HG03108 (cell line): ENCODE measurements around the gene WBP2.
"Not testable (repeated sequence)": the region's sequence is repeated elsewhere in the genome, so short reads cannot be mapped to it uniquely, and the experiment has no call there.

Experiments used
- ATAC-seq: cut with Tn5 transposase; IDR thresholded peaks from one replicate; pipeline ENCODE4 v1.9.1; 2021; ENCODE audit warnings: moderate library complexity; ENCODE audit not compliant: unreplicated experiment

Gene WBP2

DNA sequence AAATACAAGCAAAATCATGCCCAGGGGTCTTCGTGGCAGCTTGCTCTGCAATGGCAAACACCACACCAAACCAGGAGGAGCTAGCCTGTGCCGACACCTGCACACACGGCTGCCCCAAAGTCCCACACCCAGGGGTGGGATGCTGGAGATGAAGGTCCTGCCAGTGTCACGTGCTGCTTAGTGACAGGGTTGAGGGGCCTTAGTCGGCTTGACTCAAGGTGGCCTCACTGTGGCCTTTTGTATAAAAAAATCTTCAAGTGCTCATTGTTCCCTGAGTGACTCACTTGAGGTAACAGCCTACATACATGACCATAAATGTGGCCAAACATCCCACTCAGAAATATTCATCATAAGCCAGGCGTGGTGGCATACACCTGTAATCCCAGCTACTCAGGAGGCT, 34.3 kb upstream of the WBP2 start:
- ATAC-seq, result no peak

DNA sequence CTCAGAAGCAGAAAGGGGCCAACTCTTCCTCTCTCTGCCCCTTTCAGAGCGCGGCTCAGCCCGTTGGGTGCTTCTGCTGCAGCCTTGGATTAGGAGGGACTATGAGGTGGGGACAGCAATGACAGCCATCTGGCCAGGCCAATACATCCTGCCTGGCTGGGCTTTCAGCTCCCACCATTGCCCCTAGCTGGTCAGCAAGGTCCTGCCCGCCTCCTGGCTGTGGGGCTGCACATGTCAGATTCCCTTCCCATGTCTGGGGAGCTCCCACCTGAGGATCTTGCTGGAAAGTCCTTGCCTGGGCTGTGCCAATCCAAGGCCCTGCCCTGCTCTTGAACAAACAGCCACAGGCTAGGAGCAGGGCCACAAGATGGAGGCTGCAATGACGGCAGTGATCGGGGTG, 33.3 kb upstream of the WBP2 start:
- no peak for ATAC-seq

DNA sequence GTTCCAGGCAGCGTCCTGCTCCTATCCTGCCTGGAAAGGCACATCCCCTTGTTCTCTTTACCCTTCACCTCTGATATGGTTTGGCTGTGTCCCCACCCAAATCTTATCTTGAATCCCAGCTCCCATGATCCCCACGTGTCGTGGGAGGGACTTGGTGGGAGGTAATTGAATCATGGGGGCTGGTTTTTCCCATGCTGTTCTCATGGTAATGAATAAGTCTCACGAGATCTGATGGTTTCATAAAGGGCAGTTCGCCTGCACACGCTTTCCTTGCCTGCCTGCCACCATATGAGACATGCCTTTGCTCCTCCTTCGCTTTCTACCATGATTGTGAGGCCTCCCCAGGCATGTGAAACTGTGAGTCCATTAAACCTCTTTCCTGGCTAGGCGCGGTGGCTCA, 30.7 kb upstream of the WBP2 start:
- ATAC-seq, result not testable (repeated sequence)

DNA sequence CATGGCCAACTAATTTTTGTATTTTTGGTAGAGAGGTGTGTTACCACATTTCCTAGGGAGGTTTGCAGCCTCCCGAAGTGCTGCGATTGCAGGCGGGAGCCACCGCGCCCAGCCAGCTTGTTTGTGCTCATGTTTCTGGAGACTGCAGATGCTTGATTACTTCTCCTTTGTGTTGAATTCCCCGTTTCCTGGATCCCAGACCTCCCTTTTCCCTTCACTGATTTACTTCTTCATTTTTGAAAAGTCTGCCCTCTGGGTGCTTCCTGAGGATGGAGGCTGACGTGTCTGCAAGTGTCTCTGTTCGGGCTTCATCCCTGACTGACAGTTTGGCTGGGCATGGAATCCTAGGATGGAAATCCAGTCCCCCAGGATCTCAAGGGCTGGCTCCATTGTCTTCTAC, 30.3 kb upstream of the WBP2 start:
- ATAC-seq, result no peak

DNA sequence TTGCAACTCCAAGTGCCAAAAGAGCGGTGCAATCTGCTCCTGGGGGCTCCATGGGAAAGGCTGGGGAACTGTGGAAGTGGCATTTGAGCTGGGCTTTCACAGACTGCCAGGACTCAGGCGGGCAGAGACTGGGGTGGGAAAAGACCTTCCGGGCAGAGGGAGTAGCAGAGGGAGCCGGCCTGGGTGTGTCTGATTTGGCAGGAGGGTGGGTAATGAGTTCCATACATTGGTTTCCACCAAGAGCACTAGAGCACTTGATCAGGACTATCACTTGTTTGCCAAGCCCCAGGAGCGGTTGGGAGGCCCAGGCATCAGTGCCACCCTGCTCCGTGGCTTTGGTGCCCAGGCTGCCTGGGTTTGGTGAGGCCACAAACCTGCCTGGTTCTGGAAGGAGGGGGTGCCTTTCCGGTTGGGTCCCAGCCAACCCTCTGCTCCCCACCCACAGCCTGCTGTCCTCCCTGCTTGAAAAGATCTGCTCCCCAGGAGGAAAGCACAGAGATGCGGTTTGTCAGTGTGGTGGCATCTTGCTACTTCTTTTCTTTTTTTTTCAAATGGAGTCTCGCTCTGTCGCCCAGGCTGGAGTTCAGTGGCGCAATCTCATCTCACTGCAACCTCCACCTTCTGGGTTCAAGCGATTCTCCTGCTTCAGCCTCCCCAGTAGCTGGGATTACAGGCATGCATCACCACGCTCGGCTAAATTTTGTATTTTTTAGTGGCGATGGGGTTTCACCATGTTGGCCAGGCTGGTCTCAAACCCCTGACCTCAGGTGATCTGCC, 26.7 kb upstream of the WBP2 start:
- ATAC-seq, result no peak

DNA sequence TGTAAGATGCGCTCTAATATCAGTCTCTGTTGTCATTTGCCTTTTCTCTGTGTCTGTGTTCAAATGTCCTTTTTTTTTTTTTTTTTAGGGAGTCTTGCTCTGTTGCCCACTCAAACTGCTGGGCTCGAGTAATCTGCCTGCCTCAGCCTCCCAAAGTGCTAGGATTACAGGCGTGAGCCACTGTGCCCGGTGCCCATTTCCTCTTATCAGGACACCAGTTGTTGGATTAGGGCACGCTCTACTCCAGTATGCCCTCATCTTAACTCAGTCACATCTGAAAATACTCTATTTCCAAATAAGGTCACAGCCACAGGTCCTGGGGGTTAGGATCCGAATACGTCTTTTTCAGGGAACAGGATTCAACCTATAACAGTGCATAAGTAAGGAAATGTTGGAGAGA, 25.1 kb upstream of the WBP2 start:
- no peak for ATAC-seq

DNA sequence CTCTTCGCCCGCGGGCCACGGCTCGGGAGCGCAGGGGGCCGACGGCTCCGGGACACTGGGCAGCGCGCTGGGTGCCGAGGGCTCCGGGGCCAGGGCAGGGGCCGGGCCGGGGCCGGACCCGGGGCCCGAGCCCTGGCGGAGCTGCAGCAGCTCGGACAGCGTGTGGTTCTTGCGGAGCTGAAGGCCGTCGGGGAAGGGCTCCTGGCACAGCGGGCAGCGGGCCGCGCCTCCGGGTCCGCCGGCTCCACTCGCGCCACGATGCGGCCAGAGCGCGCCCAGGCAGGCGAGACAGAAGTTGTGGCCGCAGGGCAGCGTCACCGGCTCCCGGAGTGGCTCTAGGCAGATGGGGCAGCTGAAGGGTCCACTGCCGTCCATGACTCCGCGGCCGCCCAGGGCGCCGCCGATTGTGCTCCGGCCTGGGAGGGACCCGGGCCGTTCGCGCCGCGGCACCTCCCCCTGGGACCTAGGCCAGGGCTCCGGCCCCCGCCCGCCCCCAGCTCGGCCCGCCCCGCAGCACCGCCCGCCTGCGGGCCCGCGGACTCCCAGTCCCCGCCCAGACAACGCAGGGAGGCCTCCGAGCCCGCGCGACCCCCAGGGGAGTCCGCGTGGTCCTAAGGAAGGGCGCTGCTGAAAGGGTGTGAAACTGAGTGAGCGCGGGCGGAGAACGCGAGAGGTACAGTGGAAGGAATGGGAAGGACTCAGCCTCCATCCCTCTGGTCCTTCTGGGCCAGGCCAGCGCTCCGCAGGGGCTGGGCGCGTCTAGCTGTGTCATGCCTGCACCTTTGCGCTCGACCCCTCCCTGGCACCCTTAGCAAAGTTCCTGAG, 23.3 kb upstream of the WBP2 start, which contains the start of gene TRIM47:
TRIM47 (minus strand) TSS at position 408 of the 825 bp plus-strand sequence; CDS start at position 375, 33 bp downstream.
- ATAC-seq, result no peak

DNA sequence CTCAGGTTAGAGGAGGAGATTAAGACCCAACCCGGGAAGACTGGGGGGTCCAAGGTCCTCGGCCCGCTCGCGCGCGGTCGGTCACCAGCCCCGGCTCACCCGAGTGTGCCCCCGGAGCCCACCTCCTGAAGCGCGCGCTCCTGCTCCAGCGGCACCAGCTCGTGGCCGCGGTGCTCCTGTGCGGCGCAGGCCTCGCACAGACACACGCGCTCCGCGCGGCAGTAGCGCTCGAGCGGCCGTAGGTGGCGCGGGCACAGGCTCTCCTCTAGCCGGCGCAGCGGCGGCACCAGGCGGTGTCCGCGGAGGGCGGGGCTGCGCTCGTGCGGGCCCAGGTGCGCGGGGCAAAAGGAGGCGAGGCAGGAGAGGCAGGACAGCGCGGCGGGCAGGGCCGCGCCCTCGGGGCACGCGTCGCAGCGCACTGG, 22.6 kb upstream of the WBP2 start:
- ATAC-seq, result no peak

DNA sequence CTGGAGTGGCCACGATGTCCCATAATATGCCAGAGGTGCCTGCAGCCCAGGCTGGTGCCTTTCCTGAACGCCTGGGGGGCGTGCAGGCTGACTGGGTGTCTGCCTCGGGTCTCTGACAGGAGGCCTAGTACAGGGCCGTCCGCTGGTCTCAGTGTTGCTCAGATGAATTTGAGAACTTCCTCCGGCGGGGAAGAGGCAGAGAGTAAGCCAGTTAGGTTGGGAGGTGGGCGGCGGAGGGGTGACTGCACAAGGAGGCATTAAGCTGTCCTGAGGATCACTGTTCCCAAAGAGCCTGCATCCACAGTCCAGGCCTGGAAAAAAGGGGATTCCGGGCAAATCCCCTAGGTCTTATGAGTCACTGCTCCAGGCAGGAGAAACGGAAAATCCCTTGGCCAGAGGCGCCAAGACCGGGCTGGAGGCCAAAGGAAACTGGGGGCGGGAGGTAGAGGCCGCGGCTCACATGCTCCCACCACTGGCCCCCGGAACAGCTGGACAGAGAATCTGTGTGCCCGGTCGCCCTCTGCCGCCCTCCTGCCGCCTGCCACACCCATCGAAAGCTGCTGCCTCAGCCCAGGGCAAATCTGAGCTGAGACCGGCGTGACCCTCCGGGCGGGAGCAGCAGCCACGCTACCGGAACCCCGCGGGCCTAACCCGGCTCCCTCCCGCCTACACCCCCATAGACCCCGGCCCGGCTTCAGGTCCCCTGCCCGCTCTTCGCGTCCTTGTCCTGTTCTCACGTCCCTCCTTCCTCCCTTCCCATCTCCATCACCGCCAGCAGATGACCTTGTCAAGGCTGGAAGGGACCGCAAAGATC, 22.0 kb upstream of the WBP2 start:
- no peak for ATAC-seq

DNA sequence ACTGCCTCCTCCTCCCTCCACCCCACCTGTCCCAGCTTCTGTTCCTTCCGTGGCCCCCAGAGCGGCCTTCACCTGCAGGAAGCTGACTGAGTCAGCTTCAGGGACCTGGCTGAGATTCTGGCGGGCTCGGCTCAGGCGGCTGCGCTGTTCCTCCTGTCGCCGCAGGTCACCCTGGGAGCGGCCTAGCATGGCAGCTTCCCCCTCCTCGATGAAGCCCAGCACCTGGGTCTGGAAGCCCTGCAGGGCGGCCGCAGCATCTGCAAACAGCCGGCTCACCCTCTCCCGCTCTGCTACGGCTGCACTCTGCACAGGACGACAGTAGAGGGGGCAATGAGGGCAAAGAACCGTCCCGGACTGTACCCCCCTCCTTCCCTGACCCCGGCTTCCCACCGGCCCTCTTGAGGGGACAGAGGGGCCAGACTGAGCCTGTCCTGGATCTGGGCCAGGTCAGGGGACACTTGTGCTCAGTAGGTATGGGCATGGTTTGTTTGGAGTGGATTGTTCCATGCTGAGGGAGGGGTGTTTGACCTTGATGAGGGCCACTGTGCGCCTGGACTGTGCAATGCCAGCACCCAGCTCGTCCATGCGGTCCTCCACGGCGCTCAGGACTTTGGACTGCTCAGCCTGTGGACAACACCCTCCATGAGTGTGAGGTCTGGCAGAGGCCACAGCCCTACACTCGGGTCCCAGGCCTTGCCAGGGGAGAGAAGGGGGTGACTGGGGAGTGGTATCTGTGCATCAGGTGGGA, 21.2 kb upstream of the WBP2 start:
- ATAC-seq, result no peak

DNA sequence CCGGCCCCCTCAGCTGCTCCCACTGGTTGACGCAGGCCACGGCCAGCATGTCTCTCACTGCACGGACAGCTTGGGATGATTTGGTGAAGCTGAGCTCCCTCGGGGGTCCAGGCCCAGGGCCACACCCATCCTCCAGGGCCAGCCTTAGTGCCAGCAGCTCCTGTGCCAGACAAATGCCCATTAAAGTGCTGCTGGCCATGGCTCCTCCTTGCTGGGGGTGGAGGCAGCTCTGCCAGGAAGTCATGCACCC, 20.7 kb upstream of the WBP2 start:
- ATAC-seq, result no peak

DNA sequence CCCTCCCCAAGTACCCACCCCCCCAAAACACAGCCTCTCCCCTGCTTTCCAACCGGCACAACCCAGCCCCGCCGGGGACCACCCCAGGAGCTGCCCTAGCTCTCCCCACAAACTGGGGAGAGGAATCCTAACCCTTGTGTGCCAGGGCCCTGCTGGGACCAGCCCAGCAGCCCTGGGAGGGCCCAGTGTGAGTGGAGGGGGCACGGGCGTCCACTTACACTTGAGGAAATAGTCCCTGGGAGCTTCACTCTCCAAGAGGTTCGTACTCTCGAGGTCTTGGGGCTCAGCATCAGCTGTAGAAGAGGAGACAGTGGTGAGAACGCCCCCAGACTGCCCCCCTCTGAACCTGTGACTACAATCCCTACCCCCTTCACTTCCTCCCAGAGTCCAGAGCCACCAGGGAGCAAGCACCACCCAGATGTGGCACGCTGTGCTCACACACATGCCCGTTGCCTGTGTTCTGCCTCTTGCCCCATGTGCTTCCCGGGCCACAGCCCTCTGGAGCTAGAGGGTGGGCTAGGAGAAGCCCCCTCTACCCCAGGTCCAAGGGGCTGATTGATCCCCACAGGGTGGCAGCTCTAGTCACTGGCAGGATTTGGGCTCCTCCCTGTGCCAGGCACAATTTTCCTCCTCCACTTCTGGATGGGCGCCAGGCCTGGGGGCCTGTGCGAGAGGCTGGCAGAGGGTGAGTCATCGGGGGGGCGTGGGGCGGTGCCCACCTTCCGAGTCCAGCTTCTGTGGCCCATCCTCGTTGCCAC, 20.2 kb upstream of the WBP2 start:
- ATAC-seq, result no peak

DNA sequence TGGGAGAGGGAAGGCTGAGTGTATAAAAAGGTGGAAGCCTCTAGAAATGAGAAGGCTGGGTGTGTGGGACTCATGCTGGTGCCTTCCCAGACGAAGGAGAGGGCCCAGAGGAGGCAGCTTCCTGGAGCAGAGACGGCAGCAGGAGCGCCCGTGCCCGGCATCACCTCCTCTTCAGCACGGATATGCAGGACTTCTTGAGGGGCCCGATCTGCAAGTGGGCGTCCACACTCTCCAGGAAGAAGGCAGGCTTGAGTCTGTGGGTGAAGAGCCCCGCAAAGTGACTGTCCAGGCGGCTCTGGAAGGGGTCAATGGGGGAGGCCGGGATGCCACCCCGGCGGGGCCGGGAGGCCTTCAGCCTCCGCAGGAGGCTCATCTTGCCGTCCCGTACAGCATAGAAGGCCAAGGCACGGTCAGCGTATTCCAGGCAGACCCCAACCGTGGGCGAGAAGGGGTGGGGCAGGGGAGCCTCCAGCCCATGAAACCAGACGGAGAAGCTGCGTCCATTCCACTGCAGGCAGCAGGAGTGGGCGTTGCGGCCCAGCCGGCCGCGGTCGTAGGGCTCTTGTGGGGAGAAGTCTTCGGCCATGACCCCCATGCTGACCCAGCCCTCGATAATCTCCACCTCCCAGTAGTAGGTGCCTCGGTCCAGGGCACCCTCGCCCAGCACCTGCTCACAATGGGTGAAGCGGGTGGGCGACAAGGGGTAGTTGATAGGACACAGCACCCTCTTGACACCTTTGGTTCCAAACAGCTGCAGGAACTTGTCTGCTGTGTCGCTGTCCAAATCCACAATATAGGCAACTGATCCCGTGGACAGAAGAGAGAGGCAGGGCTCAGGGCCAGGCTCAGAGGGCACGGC, 19.4 kb upstream of the WBP2 start:
- no peak for ATAC-seq

DNA sequence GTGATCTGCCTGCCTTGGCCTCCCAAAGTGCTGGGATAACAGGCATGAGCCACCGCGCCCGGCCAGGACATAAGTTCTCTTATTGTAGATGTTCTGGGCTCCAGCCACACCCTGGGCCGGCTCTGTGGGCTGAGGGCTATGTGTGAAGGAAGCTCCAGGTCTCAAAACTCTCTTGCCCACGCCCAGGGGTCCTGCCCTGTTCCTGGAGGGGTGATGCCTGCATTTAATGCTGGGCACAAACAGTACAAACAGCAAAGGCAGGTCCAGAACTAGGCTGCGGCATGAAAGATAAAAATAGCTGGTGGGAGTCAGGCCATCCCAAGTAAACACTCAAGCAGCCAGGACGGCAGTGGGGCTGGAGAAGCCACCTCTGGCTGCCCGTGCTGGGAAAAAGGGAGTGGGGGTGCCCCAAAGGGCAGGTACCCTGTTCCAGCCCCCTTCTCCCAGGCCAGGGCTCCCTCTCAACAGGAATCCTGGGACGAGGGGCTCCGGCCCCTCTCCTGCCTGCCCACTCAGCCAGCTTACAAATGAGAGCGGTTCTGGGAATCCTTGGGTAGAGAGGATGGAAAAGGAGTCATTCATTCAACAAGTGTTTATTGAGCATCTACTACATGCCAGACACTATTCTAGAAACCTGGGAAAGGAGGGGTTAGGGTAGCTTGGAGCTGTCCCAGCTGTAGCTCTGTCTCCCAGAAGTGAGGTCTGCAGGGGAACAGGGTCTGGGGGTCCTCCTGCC, 18.6 kb upstream of the WBP2 start:
- no peak for ATAC-seq

DNA sequence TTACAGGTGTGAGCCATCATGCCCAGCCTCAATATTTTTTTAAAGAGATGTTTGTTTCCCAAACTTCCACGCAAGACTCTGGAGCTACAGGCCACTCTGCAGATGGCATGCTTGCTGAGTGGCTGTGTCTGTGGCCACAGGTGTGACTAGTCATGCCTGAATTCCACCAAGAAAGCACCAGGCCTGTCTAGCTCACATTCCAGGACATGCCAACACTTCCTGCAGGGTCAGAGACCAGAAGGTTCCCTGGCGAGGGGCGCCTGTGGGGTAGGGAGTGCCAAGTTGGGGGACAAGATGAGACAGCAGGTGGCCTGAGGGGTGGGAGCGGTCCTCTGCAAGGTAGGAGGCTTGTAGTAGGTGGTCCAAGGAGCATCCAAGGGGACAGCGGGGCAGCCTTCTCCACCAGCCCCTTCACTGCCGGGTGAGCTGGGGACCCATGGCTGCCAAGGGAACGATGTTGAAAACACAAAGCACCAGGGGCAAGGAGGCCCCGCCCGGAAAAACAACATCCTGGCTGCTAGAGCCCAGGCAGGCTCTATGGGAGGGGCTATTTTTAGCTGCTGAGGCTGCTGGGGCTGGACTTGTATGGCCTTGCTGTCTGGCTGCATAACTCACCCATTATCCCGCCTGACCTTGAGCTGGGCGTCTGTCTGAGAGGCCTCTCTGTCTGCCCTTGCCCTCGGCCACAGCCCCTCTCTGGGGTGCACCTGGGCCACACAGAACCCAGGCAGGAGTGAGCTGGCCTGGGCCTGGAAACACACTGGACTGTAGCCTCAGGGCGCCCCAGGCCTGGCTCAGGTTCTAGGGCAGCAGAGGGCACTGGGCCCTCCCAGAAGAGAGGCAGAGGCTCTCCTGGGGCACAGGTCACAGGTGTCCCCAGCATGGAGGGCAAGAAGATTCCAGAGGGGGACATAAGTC, 17.6 kb upstream of the WBP2 start:
- no peak for ATAC-seq

DNA sequence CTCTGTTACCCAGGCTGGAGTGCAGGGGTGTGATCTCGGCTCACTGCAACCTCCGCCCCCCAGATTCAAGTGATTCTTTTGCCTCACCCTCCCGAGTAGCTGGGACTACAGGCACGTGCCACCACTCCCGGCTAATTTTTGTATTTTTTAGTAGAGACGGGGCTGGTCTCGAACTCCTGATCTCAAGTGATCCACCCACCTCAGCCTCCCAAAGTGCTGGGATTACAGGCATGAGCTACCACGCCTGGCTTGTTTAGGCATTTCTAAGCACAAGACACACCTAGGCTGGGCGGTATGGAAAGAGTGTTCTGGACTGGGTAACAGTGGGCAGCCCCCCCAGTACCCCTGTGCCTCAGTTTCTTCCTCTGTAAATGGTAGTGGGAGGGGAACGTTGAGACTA, 15.1 kb upstream of the WBP2 start:
- ATAC-seq, result not testable (repeated sequence)

DNA sequence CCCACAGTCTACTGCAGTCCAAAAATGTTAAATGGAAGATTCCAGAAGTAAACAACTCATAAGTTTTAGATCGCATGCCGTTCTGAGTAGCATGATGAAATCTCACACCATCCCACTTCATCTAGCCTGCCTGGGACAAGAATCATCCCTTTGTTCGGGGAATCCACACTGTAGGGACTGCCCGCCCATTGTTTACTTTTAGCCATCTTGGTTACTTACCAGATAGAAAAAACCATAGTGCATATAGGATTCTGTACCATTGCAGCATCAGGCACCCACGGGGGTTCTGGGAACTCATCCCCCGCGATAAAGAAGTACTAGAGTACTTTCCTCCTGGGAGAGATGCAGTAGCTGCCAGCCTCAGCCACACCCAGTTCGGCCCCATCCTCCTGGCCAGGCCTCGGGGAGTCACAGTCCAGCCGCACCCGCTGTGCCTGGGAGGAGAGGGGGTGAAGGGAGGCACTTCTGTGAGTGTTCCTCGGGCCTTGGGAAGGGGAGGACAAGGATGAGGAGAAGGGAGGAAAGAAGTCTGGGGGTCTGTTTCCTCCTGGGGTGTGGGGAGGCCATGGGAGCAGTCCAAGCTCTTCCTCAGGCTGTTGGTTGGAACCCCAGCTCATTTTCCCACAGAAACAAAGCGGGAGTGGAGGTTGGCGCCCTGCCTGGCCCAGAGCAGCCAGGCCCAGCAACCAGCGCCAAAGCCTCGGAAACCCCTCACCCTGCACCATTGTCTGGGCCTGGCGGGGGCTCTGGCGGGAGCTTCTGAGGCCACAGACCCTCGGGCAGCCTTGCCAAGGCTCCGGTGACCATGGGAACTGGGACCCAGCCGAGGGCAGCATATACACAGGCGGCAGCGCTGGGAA, 14.4 kb upstream of the WBP2 start:
- no peak for ATAC-seq
